GM12891 (cell line): Measurements from ENCODE around the gene PIP4K2A.

Experiments
- POLR2A ChIP-seq: IDR thresholded peaks from 2 replicates; pipeline ENCODE4 v1.6.1; 2011; ENCODE audit warnings: low read depth, low read length, control low read depth
- POLR2AphosphoS5 ChIP-seq: IDR thresholded peaks from 2 replicates; pipeline ENCODE4 v1.6.1; 2011; ENCODE audit warnings: low read depth, low read length, control low read depth
- SPI1 ChIP-seq: IDR thresholded peaks from 2 replicates; pipeline ENCODE4 v1.6.1; 2011; ENCODE audit warnings: low read depth, low read length, control low read depth
- TAF1 ChIP-seq: IDR thresholded peaks from 2 replicates; pipeline ENCODE4 v1.6.1; 2011; ENCODE audit warnings: low read depth, low read length, control low read depth

DNA sequence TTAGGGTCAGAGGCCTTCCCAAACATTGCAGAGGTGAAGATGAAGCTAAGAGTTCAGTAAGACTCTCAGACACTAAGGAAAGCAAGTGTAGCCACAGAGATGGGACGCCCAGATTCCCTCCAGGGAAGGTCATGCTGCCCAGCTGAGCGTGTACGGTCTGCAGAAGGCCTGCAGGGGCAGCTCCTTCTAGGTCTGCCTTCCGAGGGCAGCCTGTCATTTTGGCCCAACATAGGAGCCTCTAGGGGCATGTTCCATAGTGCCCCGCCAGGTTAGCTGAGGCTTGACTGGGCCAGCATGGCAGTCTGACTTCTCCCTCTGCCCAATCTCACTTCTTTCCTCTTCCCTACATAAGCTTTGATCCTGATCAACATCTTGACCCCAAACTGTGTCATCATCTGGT lies 130.7 kb downstream of the PIP4K2A start:
- no peak for TF ChIP-seq SPI1
- TF ChIP-seq POLR2A = no peak
- TF ChIP-seq POLR2AphosphoS5 = no peak
- TF ChIP-seq TAF1 = no peak
